Astrocyte (in vitro differentiated cells and primary cell): Measurements from ENCODE around the gene VEPH1. TPM values are rescaled to one million over a fixed set of nuclear protein-coding genes. Genes with fewer than 3 reads are reported as not detected.
"Not testable (repeated sequence)": the region's sequence is repeated elsewhere in the genome, so short reads cannot be mapped to it uniquely, and the experiment has no call there.

Experiments used
- DNase-seq: peaks from one replicate; pipeline ENCODE4 v3.0.0-alpha.2; 2010; ENCODE audit warnings: low read depth
- FAIRE-seq: peaks from 2 replicates; lab custom pipeline; 2011; peaks lifted over from hg19 to GRCh38; lab: Jason Lieb, UNC
- H2AFZ ChIP-seq: 2 replicates; pipeline ENCODE4 v1.6.0; 2012; ENCODE audit warnings: low read depth, low read length, inconsistent platforms
- H3K27ac ChIP-seq: 2 replicates; pipeline ENCODE4 v1.5.1; 2011; ENCODE audit warnings: low read depth, low read length, inconsistent platforms
- H3K27me3 ChIP-seq: 2 replicates; pipeline ENCODE4 v1.6.0; 2011; ENCODE audit warnings: low read length, inconsistent platforms; ENCODE audit not compliant: insufficient read depth
- H3K36me3 ChIP-seq: 2 replicates; pipeline ENCODE4 v1.5.1; 2011; ENCODE audit warnings: low read length, inconsistent platforms; ENCODE audit not compliant: insufficient read depth
- H3K4me1 ChIP-seq: 2 replicates; pipeline ENCODE4 v1.5.1; 2011; ENCODE audit warnings: low read length, inconsistent platforms; ENCODE audit not compliant: insufficient read depth
- H3K4me2 ChIP-seq: 2 replicates; pipeline ENCODE4 v1.6.0; 2012; ENCODE audit warnings: low read length, inconsistent platforms
- H3K4me3 ChIP-seq: 2 replicates; pipeline ENCODE4 v1.5.1; 2011; ENCODE audit warnings: low read depth, mild to moderate bottlenecking, low read length, inconsistent platforms; ENCODE audit not compliant: insufficient read depth
- H3K79me2 ChIP-seq: 2 replicates; pipeline ENCODE4 v1.6.0; 2012; ENCODE audit warnings: mild to moderate bottlenecking, low read length, inconsistent platforms; ENCODE audit not compliant: insufficient read depth
- H3K9ac ChIP-seq: 2 replicates; pipeline ENCODE4 v1.6.0; 2012; ENCODE audit warnings: mild to moderate bottlenecking, low read length, inconsistent platforms
- H3K9me3 ChIP-seq: 2 replicates; pipeline ENCODE4 v1.5.1; 2012; ENCODE audit warnings: low read depth, mild to moderate bottlenecking, low read length, inconsistent platforms; ENCODE audit not compliant: insufficient read depth
- H4K20me1 ChIP-seq: 2 replicates; pipeline ENCODE4 v1.6.0; 2012; ENCODE audit warnings: low read length, inconsistent platforms; ENCODE audit not compliant: insufficient read depth
- H3K27ac Mint-ChIP-seq: one replicate; pipeline ENCODE4 v1.8.0; 2021; ENCODE audit warnings: mild to moderate bottlenecking, mixed read lengths; ENCODE audit not compliant: unreplicated experiment
- H3K27me3 Mint-ChIP-seq: one replicate; pipeline ENCODE4 v1.8.0; 2021; ENCODE audit warnings: low read depth, mixed read lengths; ENCODE audit not compliant: unreplicated experiment
- H3K36me3 Mint-ChIP-seq: one replicate; pipeline ENCODE4 v1.8.0; 2021; ENCODE audit warnings: low read depth, mixed read lengths; ENCODE audit not compliant: unreplicated experiment
- H3K4me1 Mint-ChIP-seq: one replicate; pipeline ENCODE4 v1.8.0; 2021; ENCODE audit warnings: low read depth, mixed read lengths; ENCODE audit not compliant: unreplicated experiment
- H3K4me3 Mint-ChIP-seq: one replicate; pipeline ENCODE4 v1.8.0; 2021; ENCODE audit warnings: mild to moderate bottlenecking, moderate library complexity, mixed read lengths; ENCODE audit not compliant: unreplicated experiment
- H3K9me3 Mint-ChIP-seq: one replicate; pipeline ENCODE4 v1.8.0; 2021; ENCODE audit warnings: mild to moderate bottlenecking, mixed read lengths; ENCODE audit not compliant: unreplicated experiment
- EZH2 ChIP-seq: IDR thresholded peaks from 2 replicates; pipeline ENCODE4 v1.6.1; 2012; ENCODE audit warnings: mild to moderate bottlenecking, low read length, inconsistent platforms; ENCODE audit not compliant: insufficient read depth
- total RNA-seq: library from RNA; stranded (reverse); gene quantifications from 2 replicates; pipeline ENCODE4 v1.2.1, GENCODE V29; 2021
- TF ChIP-seq, protein P1 (sequence below): IDR thresholded peaks from 2 replicates; pipeline ENCODE4 v1.5.1; 2011; ENCODE audit warnings: low read depth, mild to moderate bottlenecking, inconsistent platforms, low read length, moderate library complexity; ENCODE audit not compliant: insufficient read depth

Gene VEPH1
- total RNA-seq, 1 donor from 2014 or later: 9.4 TPM

DNA sequence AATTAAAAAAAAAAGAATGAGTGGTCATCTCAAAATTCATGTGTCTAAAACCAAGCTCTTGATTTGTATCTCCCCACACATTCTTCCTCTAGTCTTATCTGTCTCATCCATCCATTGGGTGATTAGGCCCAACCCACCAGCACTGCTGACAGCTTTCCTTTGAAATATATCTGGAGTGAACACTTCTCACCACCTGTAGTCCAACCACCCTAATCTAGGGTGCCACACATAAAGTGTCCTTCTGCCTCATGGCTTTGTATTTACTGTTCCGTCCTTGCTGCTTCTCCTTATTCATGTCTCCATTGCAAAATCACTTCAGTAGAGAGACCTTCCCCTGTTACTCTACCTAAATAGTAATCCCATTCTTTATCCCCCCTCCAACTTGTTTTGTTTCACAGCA is 149.0 kb downstream of the VEPH1 start:
- Histone ChIP-seq H3K79me2 (no peaks in the 10 kb centered on the region), H2AFZ (no peak overlapping the region), H3K27ac (no peak overlapping the region), H3K4me2 (no peak overlapping the region), H3K27me3 (no peaks in the 10 kb centered on the region), H3K9me3 (no peaks in the 10 kb centered on the region), H3K4me1 (peaks cover 1% of the 10 kb centered on the region), H4K20me1 (no peaks in the 10 kb centered on the region), H3K4me3 (no peak overlapping the region), H3K36me3 (no peaks in the 10 kb centered on the region), H3K9ac (no peak overlapping the region)
- peaks cover 2% of the 10 kb centered on the region for H3K27me3 Mint-ChIP-seq
- no peak overlapping the region for H3K27ac Mint-ChIP-seq
- H3K4me3 Mint-ChIP-seq: no peak overlapping the region
- no peak for DNase-seq
- H3K4me1 Mint-ChIP-seq: peaks cover 4% of the 10 kb centered on the region
- no peaks in the 10 kb centered on the region for H3K9me3 Mint-ChIP-seq
- no peaks in the 10 kb centered on the region for H3K36me3 Mint-ChIP-seq
- no peak for FAIRE-seq
- no peak for TF ChIP-seq EZH2
- TF ChIP-seq, protein P1, sequence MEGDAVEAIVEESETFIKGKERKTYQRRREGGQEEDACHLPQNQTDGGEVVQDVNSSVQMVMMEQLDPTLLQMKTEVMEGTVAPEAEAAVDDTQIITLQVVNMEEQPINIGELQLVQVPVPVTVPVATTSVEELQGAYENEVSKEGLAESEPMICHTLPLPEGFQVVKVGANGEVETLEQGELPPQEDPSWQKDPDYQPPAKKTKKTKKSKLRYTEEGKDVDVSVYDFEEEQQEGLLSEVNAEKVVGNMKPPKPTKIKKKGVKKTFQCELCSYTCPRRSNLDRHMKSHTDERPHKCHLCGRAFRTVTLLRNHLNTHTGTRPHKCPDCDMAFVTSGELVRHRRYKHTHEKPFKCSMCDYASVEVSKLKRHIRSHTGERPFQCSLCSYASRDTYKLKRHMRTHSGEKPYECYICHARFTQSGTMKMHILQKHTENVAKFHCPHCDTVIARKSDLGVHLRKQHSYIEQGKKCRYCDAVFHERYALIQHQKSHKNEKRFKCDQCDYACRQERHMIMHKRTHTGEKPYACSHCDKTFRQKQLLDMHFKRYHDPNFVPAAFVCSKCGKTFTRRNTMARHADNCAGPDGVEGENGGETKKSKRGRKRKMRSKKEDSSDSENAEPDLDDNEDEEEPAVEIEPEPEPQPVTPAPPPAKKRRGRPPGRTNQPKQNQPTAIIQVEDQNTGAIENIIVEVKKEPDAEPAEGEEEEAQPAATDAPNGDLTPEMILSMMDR: no peak

DNA sequence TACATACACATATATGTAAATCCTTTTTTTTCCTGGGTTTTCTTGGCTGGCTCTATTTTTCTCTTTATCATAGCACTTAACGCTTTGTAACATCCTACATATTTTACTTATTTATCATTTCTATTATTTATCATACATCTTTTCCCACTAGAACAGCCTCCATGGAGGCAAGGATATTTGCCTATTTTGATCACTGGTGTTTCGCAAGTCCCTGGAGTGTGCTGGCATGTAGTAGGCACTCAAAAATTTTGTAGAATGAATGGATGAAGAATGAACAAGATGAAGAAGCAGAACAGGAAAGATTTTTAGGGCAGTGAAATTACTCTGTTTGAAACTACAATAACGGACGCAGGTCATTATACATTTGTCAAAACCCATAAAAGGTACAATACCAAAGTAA is 149.6 kb downstream of the VEPH1 start:
- Mint-ChIP-seq H3K4me1 (no peaks in the 10 kb centered on the region), H3K27me3 (peaks cover 2% of the 10 kb centered on the region), H3K9me3 (no peaks in the 10 kb centered on the region), H3K36me3 (no peaks in the 10 kb centered on the region), H3K4me3 (no peak overlapping the region), H3K27ac (no peak overlapping the region)
- H3K9ac ChIP-seq: no peak overlapping the region
- DNase-seq (no peak), FAIRE-seq (peak; percentile 34)
- H3K27ac ChIP-seq: no peak overlapping the region
- no peaks in the 10 kb centered on the region for H3K27me3 ChIP-seq
- TF ChIP-seq, protein P1: no peak
- no peak for TF ChIP-seq EZH2
- no peak overlapping the region for H3K4me3 ChIP-seq
- H3K4me2 ChIP-seq: no peak overlapping the region
- no peaks in the 10 kb centered on the region for H3K9me3 ChIP-seq
- H3K79me2 ChIP-seq: no peaks in the 10 kb centered on the region
- H3K4me1 ChIP-seq: peaks cover under 1% of the 10 kb centered on the region
- no peaks in the 10 kb centered on the region for H3K36me3 ChIP-seq
- H2AFZ ChIP-seq: no peak overlapping the region
- no peaks in the 10 kb centered on the region for H4K20me1 ChIP-seq

- no peak overlapping the region for H2AFZ ChIP-seq
- no peak overlapping the region for H3K4me2 ChIP-seq
- no peaks in the 10 kb centered on the region for H3K4me1 Mint-ChIP-seq
- no peak overlapping the region for H3K27ac ChIP-seq
- H3K4me1 ChIP-seq: peaks cover 3% of the 10 kb centered on the region
- no peak overlapping the region for H3K4me3 Mint-ChIP-seq
- no peaks in the 10 kb centered on the region for H3K36me3 Mint-ChIP-seq
- no peak for DNase-seq
- no peak for TF ChIP-seq EZH2
- TF ChIP-seq, protein P1: no peak
- H3K36me3 ChIP-seq: no peaks in the 10 kb centered on the region
- H3K27me3 Mint-ChIP-seq: peaks cover 2% of the 10 kb centered on the region
- no peak overlapping the region for H3K27ac Mint-ChIP-seq
- H3K9me3 ChIP-seq: no peaks in the 10 kb centered on the region
- H3K9ac ChIP-seq: no peak overlapping the region
- H4K20me1 ChIP-seq: no peaks in the 10 kb centered on the region
- peak; percentile 20 for FAIRE-seq
- H3K79me2 ChIP-seq: no peaks in the 10 kb centered on the region
- H3K27me3 ChIP-seq: no peaks in the 10 kb centered on the region
- no peaks in the 10 kb centered on the region for H3K9me3 Mint-ChIP-seq
- no peak overlapping the region for H3K4me3 ChIP-seq
Measured at GRCh38 chr3:157351981-157352380, 151.2 kb downstream of the VEPH1 start.

- H3K79me2 ChIP-seq, H3K36me3 Mint-ChIP-seq, H3K27me3 ChIP-seq, H3K27ac ChIP-seq, H3K9me3 Mint-ChIP-seq, H4K20me1 ChIP-seq, H3K4me3 ChIP-seq, H3K27me3 Mint-ChIP-seq, DNase-seq, H3K9ac ChIP-seq, H3K4me2 ChIP-seq, H3K36me3 ChIP-seq, H3K4me1 ChIP-seq, H3K9me3 ChIP-seq, H2AFZ ChIP-seq, H3K4me1 Mint-ChIP-seq, H3K27ac Mint-ChIP-seq, H3K4me3 Mint-ChIP-seq: not testable (repeated sequence)
- peak; percentile 77 for FAIRE-seq
Measured at GRCh38 chr3:157350651-157351050, 152.6 kb downstream of the VEPH1 start.
